Measurements from ENCODE around the gene CHP2.
"Not testable (repeated sequence)": the region's sequence is repeated elsewhere in the genome, so short reads cannot be mapped to it uniquely, and the experiment has no call there.

The CHP2 gene

DNA sequence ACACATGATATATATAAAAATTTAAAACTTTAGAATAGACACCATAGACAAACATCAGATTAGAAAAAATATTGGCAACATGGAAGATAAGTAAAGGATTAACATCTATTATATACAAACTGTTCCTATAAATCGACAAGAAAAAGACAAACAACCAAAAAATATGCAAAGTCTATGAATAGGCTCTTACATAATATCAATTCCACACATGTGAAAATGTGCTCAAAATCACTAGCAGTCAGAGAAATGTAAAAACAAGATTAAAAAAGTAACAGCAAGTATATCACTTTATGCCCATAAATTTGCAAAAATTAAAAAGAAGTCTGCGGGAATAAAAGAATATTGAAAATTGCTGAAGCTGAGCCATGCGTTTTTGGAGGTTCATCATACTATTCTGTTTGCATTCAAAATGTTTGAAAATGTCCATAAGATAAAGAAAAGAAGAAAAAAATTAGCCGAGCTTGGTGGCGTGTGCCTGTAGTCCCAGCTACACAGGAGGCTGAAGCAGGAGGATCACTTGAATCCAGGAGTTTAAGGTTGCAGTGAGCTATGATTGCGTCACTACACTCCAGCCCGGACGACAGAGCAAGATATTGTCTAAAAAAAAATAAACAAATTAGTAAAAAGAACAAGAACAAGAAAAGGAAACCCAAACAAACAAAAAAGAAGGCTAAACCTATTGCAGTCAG, 30.6 kb upstream of the CHP2 start:
- Histone ChIP-seq H3K4me2 (no peak overlapping the region), H3K27me3 (no peaks in the 10 kb centered on the region), H3K4me3 (no peak overlapping the region), H3K4me1 (no peaks in the 10 kb centered on the region), H4K20me1 (no peaks in the 10 kb centered on the region), H3K9me3 (peaks cover 13% of the 10 kb centered on the region), H3K27ac (no peak overlapping the region), H3K9ac (no peak overlapping the region), H3K36me3 (no peaks in the 10 kb centered on the region)
- TF ChIP-seq Cebpa-rat (IDR thresholded peaks at IDR 0.05), result no peak

DNA sequence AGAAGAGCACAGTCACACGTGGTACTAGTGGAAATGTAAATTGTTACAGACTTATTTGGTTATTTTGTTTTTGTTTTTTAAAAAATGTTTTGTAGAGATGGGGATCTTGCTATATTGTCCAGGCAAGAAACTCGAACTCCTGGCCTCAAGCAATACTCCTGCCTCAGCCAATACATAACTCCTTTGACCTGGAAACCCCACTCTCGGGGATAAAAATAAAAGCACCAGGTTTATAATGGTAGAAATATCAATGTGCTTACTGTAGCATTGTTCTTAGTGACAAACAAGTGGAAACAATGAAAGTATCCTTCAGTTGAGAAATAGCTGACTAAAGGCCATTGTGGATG, 30.1 kb upstream of the CHP2 start:
- no peak overlapping the region for H3K4me3 ChIP-seq
- no peaks in the 10 kb centered on the region for H3K36me3 ChIP-seq
- H3K9ac ChIP-seq, result no peak overlapping the region
- peaks cover 13% of the 10 kb centered on the region for H3K9me3 ChIP-seq
- no peak overlapping the region for H3K4me2 ChIP-seq
- no peak for TF ChIP-seq Cebpa-rat (IDR thresholded peaks at IDR 0.05)
- no peaks in the 10 kb centered on the region for H3K4me1 ChIP-seq
- no peaks in the 10 kb centered on the region for H4K20me1 ChIP-seq
- no peaks in the 10 kb centered on the region for H3K27me3 ChIP-seq
- no peak overlapping the region for H3K27ac ChIP-seq

DNA sequence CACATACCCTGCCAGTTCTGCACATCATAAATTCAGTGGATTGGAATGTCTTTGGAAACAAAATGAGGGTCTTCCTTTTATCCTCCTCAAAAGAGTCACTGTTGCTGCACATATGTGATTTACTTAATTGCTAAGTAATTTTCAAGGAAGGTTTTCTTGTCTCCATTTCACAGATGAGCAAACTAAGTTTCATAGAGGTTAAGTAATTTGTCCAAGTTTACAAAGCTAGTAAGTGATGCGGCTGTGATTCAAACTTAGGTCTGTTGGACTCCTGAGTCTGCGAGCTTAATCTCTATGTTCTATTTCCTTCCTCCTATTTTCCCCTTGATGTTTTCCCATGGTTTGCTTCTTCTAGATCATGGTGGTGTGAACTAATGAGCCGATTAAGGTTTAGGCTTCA, 28.1 kb upstream of the CHP2 start:
- H3K27ac ChIP-seq, result no peak overlapping the region
- H3K4me3 ChIP-seq, result no peak overlapping the region
- no peak overlapping the region for H3K9ac ChIP-seq
- H3K36me3 ChIP-seq, result no peaks in the 10 kb centered on the region
- H3K27me3 ChIP-seq, result no peaks in the 10 kb centered on the region
- peaks cover 13% of the 10 kb centered on the region for H3K9me3 ChIP-seq
- no peaks in the 10 kb centered on the region for H3K4me1 ChIP-seq
- H4K20me1 ChIP-seq, result no peaks in the 10 kb centered on the region
- TF ChIP-seq Cebpa-rat (IDR thresholded peaks at IDR 0.05), result no peak
- H3K4me2 ChIP-seq, result no peak overlapping the region

DNA sequence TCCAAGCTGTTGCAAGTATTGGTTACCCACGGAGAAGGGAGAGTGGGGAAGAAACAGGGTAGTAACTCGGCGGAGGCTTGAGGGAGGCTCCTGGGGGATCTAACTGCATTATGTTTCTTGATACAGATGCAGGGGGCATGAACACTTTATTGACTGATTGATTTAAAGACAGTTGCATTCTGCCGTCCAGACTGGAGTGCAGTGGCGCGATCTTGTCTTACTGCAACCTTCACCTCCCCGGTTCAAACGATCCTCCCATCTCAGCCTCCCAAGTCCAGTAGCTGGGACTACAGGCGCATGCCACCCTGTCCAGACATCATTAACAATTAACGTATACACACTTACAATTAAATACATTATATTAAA, 26.7 kb upstream of the CHP2 start:
- Histone ChIP-seq H3K27ac (no peak overlapping the region), H3K36me3 (no peaks in the 10 kb centered on the region), H3K9me3 (peaks cover 6% of the 10 kb centered on the region), H3K27me3 (no peaks in the 10 kb centered on the region), H3K4me3 (no peak overlapping the region), H3K9ac (no peak overlapping the region), H3K4me1 (no peaks in the 10 kb centered on the region), H3K4me2 (no peak overlapping the region), H4K20me1 (no peaks in the 10 kb centered on the region)
- TF ChIP-seq Cebpa-rat (IDR thresholded peaks at IDR 0.05), result no peak

DNA sequence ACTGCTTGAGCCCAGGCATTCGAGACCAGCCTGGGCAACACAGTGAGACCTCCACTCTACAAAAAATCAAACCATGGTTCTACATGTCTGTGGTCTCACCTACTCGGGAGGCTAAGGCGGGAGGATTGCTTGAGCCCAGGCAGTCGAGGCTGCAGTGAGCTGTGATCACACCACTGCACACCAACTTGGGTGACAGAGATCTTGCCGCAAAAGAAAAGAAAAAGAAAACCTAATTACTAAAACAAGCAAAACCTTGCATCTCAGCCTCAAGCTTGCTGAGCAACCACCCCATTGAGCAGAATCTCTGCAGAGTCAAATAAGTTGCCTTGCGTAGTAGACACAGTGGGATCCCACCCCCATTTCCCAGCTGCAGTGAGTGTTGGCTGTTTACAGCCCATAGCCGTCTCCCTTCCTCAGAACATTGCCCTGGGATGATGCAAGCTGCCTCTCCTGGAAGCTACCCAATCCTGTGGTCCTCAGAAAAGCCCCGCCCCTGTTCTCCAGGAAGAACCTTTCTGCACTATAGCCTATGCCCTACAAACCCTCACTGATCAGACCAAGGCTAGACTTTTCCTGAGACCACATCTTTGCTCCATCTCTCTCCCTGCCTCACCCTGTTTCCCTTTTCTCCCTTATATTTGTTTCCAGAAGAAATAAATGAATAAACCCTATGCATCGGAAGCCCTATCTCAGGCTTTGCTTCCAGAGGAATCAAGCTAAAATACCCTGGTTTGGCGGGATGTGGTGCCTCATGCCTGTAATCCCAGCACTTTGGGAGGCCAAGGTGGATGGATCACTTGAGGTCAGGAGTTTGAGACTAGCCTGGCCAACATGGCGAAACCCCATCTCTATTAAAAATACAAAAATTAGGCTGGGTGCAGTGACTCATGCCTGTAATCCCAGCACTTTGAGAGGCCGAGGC, 25.1 kb upstream of the CHP2 start:
- no peaks in the 10 kb centered on the region for H3K36me3 ChIP-seq
- no peaks in the 10 kb centered on the region for H4K20me1 ChIP-seq
- H3K4me2 ChIP-seq, result no peak overlapping the region
- H3K27me3 ChIP-seq, result no peaks in the 10 kb centered on the region
- H3K27ac ChIP-seq, result no peak overlapping the region
- no peaks in the 10 kb centered on the region for H3K4me1 ChIP-seq
- H3K9ac ChIP-seq, result no peak overlapping the region
- TF ChIP-seq Cebpa-rat (IDR thresholded peaks at IDR 0.05), result no peak
- H3K9me3 ChIP-seq, result no peaks in the 10 kb centered on the region
- H3K4me3 ChIP-seq, result no peak overlapping the region

DNA sequence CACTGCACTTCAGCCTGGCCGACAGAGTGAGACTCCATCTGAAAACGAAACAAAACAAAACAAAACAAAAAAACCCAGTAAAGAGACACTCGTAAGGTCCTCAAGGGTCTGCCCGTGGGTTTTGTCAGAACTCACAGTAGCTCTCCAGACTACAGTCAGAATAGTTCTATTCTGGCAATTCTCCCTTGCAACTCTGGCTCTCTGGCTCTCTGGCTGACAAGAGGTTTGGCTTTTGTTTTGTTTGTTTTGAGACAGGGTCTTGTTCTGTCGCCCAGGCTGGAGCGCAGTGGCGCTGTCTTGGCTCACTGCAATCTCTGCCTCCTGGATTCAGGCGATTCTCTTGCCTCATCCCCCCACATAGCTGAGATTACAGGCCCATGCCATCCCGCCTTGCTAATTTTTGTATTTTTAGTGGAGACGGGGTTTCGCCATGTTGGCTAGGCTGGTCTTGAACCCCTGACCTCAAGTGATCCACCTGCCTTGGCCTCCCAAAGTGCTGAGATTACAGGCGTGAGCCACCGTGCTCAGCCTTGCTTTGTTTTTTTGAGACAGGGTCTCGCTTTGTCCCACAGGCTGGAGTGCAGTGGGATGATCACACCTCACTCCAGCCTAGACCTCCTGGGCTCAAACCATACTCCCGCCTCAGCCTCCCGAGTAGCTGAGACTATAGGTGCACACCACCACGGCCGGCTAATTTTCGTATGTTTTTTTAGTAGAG, 20.5 kb upstream of the CHP2 start:
- no peaks in the 10 kb centered on the region for H4K20me1 ChIP-seq
- H3K4me3 ChIP-seq, result no peak overlapping the region
- H3K27me3 ChIP-seq, result no peaks in the 10 kb centered on the region
- no peaks in the 10 kb centered on the region for H3K4me1 ChIP-seq
- no peak overlapping the region for H3K9ac ChIP-seq
- H3K4me2 ChIP-seq, result no peak overlapping the region
- no peak overlapping the region for H3K27ac ChIP-seq
- no peaks in the 10 kb centered on the region for H3K36me3 ChIP-seq
- H3K9me3 ChIP-seq, result no peaks in the 10 kb centered on the region
- TF ChIP-seq Cebpa-rat (IDR thresholded peaks at IDR 0.05), result no peak

DNA sequence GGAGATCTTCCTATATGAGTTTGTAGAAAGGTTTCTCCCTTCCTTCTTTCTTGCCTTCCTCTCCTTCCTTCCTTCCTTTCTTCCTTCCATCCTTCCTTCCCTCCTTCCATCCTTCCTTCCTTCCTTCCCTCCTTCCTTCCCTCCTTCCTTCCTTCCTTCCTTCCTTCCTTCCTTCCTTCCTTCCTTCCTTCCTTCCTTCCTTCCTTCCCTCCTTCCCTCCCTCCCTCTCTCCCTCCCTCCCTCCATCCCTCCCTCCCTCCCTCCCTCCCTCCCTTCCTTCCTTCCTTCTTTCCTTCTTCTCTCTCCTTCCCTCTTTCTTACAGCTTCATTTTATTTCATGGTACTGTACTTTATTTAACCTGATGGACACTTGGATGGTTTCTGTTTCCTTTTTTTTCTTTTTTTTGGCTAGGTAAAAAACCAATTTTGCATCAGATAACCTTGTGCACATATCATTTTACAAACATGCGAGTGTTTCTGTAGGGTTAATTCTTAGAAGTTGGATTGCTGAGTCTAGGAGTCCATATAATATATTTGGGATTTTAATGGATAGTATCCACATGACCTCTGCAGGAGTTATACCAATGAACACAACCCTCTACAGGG, 17.3 kb upstream of the CHP2 start:
- not testable (repeated sequence) for H4K20me1 ChIP-seq, H3K36me3 ChIP-seq, H3K9ac ChIP-seq, H3K4me2 ChIP-seq, H3K27me3 ChIP-seq, H3K27ac ChIP-seq, H3K9me3 ChIP-seq, H3K4me1 ChIP-seq, H3K4me3 ChIP-seq

DNA sequence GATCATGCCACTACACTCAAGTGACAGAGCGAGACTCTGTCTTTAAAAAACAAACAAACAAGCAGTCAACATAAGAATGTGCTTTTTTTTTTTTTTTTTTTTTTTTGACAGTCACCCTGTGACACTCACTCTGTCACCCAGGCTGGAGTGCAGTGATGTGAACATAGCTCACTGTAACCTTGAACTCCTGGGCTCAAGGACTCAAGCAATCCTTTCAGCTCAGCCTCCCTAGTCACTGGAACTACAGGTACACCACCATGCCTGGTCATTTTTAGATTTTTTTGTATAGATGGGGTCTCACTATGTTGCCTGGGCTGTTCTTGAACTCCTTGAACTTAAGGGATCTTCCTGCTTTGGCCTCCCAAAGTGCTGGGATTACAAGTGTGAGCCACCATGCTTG, 15.3 kb upstream of the CHP2 start:
- no peak for TF ChIP-seq Cebpa-rat (IDR thresholded peaks at IDR 0.05)
- H4K20me1 ChIP-seq, result no peaks in the 10 kb centered on the region
- no peaks in the 10 kb centered on the region for H3K36me3 ChIP-seq
- no peaks in the 10 kb centered on the region for H3K4me1 ChIP-seq
- no peak overlapping the region for H3K9ac ChIP-seq
- no peaks in the 10 kb centered on the region for H3K9me3 ChIP-seq
- no peak overlapping the region for H3K27ac ChIP-seq
- H3K4me3 ChIP-seq, result no peak overlapping the region
- no peaks in the 10 kb centered on the region for H3K27me3 ChIP-seq
- no peak overlapping the region for H3K4me2 ChIP-seq

DNA sequence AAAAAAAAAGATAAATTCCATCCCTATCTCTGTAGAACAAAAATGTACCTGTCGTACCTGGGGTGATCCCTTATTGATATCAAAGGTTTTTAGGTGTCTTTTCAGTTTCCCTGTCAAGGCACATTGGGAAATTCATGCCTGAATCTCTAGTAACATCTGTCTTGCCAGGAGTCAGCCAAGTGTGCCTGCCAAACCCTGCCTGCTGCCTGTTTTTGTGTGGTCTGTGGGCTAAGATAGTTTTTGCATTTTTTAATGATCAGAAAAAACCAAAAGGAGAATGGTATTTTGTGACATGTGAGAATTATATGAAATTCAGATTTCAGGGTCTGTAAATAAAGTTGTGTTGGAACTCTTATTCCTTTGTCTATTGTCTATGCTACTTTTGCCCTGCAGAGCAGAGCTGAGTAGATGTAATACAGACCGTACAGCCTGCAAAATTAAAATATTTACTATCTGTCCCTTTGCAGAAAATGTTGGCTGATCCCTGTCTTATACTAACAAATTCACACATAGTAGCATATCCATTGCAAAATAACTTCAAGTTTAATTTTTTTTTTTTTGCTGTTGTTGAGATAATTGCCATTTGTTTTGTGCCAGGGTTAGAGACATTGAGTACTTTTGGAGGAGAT, 13.0 kb upstream of the CHP2 start:
- TF ChIP-seq Cebpa-rat (IDR thresholded peaks at IDR 0.05), result no peak
- no peak overlapping the region for H3K4me2 ChIP-seq
- no peaks in the 10 kb centered on the region for H3K4me1 ChIP-seq
- no peak overlapping the region for H3K27ac ChIP-seq
- no peaks in the 10 kb centered on the region for H3K27me3 ChIP-seq
- H3K4me3 ChIP-seq, result no peak overlapping the region
- H3K9me3 ChIP-seq, result no peaks in the 10 kb centered on the region
- H3K9ac ChIP-seq, result no peak overlapping the region
- no peaks in the 10 kb centered on the region for H3K36me3 ChIP-seq
- H4K20me1 ChIP-seq, result no peaks in the 10 kb centered on the region

Measured in BLaER1 (cell line).